Measurements from ENCODE around the gene ZBTB7C. TPM values are rescaled to one million over a fixed set of nuclear protein-coding genes. Genes with fewer than 3 reads are reported as not detected.

ZBTB7C gene
- total and polyA plus RNA-seq, 2 experiments from 2014 or later: 2.3 to 5.5 TPM

DNA sequence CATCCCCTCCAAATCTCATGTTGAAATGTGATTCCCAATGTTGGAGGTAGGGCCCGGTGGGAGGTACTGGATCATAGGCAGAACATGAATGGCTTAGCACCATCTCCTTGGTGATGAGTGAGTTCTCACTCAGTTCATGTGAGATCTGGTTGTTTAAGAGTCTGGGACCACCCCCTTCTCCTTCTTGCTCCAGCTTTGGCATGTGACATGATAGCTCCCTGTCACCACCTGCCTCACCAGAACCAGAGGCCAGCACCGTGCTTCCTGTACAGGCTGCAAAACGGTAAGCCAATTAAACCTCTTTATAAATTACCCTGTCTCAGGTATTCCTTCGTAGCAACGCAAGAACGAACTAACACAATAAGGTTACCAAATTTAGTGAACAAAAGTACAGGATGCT lies 95.4 kb downstream of the ZBTB7C start:
- H3K4me3 ChIP-seq: no peak overlapping the region
- DNase-seq (ENCODE audit: low read depth in 1 of 2, low spot score in 1 of 2): peak in 1 of 2 donors; percentile 59
- H3K9me3 ChIP-seq (ENCODE audit: low read depth): no peaks in the 10 kb centered on the region
- H3K36me3 ChIP-seq: no peaks in the 10 kb centered on the region
- H3K27ac ChIP-seq: no peak overlapping the region
- peaks cover 17% of the 10 kb centered on the region for H3K4me1 ChIP-seq (ENCODE audit: low read depth)
- H3K27me3 ChIP-seq: no peaks in the 10 kb centered on the region
- TF ChIP-seq, protein P1, sequence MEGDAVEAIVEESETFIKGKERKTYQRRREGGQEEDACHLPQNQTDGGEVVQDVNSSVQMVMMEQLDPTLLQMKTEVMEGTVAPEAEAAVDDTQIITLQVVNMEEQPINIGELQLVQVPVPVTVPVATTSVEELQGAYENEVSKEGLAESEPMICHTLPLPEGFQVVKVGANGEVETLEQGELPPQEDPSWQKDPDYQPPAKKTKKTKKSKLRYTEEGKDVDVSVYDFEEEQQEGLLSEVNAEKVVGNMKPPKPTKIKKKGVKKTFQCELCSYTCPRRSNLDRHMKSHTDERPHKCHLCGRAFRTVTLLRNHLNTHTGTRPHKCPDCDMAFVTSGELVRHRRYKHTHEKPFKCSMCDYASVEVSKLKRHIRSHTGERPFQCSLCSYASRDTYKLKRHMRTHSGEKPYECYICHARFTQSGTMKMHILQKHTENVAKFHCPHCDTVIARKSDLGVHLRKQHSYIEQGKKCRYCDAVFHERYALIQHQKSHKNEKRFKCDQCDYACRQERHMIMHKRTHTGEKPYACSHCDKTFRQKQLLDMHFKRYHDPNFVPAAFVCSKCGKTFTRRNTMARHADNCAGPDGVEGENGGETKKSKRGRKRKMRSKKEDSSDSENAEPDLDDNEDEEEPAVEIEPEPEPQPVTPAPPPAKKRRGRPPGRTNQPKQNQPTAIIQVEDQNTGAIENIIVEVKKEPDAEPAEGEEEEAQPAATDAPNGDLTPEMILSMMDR (IDR thresholded peaks at IDR 0.05; ENCODE audit: low read depth, low read length): no peak

DNA sequence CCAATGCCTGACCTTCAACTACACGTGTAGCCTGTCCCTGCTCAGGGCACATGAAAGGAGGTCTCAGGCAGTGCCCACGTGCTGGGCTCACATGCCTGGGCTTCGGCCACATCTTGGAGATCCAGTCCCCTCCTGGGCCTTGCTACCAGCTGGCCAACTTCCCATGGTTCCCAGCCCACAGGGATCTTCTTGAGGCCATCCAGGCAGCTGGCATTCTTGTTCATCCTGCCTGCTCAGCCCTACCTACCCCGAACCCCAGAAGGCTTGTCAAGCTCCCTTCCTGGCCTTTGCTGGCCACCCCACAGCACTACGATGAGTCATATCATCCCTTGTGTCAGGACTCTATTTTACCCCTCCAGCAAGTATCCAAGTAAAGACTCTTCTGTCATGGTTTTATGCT lies 97.1 kb downstream of the ZBTB7C start:
- TF ChIP-seq, protein P1 (IDR thresholded peaks at IDR 0.05; ENCODE audit: low read depth, low read length): no peak
- H3K27me3 ChIP-seq: no peaks in the 10 kb centered on the region
- H3K27ac ChIP-seq: no peak overlapping the region
- H3K36me3 ChIP-seq: no peaks in the 10 kb centered on the region
- H3K9me3 ChIP-seq (ENCODE audit: low read depth): no peaks in the 10 kb centered on the region
- no peak overlapping the region for H3K4me3 ChIP-seq
- H3K4me1 ChIP-seq (ENCODE audit: low read depth): peaks cover 17% of the 10 kb centered on the region
- no peak for DNase-seq (ENCODE audit: low read depth in 1 of 2, low spot score in 1 of 2)

DNA sequence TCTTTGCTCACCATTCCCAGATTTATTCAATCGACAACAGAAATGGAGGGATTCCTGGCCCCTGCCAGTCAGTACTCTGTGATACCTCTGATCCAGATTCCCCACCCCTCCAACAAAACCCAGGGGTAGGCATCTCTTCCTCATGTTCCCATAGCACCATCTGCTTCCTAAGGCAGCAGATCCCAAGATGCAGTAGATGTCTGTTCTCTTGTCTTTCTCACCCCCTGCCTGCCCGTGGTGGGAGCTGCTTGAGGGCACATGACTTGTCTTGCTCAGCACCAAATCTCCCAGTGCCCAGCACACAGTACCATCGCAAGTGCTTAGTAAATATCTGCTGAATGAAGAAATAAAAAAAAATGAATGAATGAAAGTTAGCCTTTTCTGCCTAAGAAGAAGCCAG lies 98.2 kb downstream of the ZBTB7C start:
- no peaks in the 10 kb centered on the region for H3K36me3 ChIP-seq
- H3K4me3 ChIP-seq: no peak overlapping the region
- no peaks in the 10 kb centered on the region for H3K27me3 ChIP-seq
- H3K27ac ChIP-seq: no peak overlapping the region
- no peaks in the 10 kb centered on the region for H3K9me3 ChIP-seq (ENCODE audit: low read depth)
- no peak for DNase-seq (ENCODE audit: low read depth in 1 of 2, low spot score in 1 of 2)
- peaks cover 17% of the 10 kb centered on the region for H3K4me1 ChIP-seq (ENCODE audit: low read depth)
- TF ChIP-seq, protein P1 (IDR thresholded peaks at IDR 0.05; ENCODE audit: low read depth, low read length): no peak

DNA sequence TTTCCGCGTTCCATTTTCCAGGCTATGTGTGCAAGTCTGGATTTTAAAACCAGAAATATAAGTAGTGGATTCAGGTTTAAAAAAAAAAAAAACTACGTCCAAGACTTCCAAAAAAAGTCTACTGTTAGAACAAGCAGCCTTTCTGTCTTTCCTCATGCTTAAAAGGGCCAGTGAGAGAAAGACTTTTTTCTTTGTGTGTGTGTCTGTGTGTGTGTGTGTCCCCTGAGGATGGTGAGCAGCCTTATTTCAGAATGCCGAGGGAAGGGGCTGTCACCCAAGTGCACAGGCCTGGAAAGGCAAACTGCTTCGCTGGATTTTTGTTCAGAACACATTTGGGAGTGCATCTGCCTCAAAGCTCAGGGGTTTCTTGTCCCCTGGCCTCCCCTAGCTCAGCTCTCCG lies 98.8 kb downstream of the ZBTB7C start:
- TF ChIP-seq, protein P1 (IDR thresholded peaks at IDR 0.05; ENCODE audit: low read depth, low read length): no peak
- Histone ChIP-seq H3K27me3 (no peaks in the 10 kb centered on the region), H3K27ac (no peak overlapping the region), H3K9me3 (ENCODE audit: low read depth) (no peaks in the 10 kb centered on the region), H3K4me3 (no peak overlapping the region), H3K4me1 (ENCODE audit: low read depth) (peaks cover 17% of the 10 kb centered on the region), H3K36me3 (no peaks in the 10 kb centered on the region)
- no peak for DNase-seq (ENCODE audit: low read depth in 1 of 2, low spot score in 1 of 2)

DNA sequence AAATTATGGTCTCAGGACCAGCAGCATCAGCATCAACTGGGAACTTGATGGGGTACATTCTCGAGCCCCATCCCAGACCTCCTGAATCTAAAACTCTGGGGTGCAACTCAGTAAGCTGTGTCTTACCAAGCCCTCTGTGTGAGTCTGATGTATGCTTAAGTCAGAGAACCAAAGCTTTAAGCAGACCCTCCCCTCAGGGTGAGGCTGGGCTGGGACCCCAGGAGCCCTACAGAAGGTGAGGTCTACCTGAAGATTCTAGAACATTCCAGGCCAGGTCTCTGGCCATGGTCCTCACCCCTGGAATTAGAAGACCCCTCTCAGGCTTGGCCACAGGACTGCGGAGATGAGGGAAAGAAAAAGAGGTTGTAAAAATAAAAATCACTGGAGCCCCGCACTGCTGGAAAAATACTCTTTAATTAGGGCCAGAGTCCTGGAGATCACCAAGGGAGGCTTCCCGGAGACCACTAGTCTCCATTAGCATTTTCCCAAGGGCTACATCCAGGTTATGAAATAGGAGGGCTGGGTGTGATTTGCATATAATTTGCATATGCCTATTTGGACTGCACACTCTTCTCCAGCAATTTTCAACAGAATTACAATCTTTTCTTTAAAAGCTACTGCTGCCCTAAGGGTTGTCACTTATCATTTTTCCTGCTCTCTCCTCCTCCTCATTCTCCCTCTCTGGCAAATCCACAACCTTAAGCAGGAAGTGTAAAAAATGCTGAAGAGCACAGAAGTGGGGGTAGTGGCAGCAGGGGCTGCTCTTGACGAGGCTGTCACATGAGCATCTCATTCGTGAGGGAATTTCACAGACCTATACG lies 100.2 kb downstream of the ZBTB7C start:
- no peak overlapping the region for H3K27ac ChIP-seq
- H3K36me3 ChIP-seq: no peaks in the 10 kb centered on the region
- no peaks in the 10 kb centered on the region for H3K27me3 ChIP-seq
- H3K4me3 ChIP-seq: no peak overlapping the region
- TF ChIP-seq, protein P1 (IDR thresholded peaks at IDR 0.05; ENCODE audit: low read depth, low read length): no peak
- H3K9me3 ChIP-seq (ENCODE audit: low read depth): no peaks in the 10 kb centered on the region
- peaks cover 8% of the 10 kb centered on the region for H3K4me1 ChIP-seq (ENCODE audit: low read depth)
- DNase-seq (ENCODE audit: low read depth in 1 of 2, low spot score in 1 of 2): no peak

All from cardiac muscle cell (in vitro differentiated cells and primary cell).